Choroid plexus epithelial cell (primary cell): ENCODE results near the gene CFAP58.
A peak's percentile ranks its signal among the peaks of the same experiment; 100 is the strongest.

Experiments
- DNase-seq: peaks from one replicate; pipeline ENCODE4 v3.0.0-alpha.2; 2010; ENCODE audit warnings: low read depth
- H3K4me3 ChIP-seq: 2 replicates; pipeline ENCODE4 v1.5.1; 2011; ENCODE audit warnings: low read depth, mild to moderate bottlenecking, control low read depth, low read length, moderate library complexity
- CTCF ChIP-seq: conservative IDR thresholded peaks from 2 replicates; pipeline ENCODE4 v1.5.1; 2011; ENCODE audit warnings: low read depth, mild to moderate bottlenecking, control low read depth, inconsistent platforms, low read length, moderate library complexity

CFAP58 gene, protein sequence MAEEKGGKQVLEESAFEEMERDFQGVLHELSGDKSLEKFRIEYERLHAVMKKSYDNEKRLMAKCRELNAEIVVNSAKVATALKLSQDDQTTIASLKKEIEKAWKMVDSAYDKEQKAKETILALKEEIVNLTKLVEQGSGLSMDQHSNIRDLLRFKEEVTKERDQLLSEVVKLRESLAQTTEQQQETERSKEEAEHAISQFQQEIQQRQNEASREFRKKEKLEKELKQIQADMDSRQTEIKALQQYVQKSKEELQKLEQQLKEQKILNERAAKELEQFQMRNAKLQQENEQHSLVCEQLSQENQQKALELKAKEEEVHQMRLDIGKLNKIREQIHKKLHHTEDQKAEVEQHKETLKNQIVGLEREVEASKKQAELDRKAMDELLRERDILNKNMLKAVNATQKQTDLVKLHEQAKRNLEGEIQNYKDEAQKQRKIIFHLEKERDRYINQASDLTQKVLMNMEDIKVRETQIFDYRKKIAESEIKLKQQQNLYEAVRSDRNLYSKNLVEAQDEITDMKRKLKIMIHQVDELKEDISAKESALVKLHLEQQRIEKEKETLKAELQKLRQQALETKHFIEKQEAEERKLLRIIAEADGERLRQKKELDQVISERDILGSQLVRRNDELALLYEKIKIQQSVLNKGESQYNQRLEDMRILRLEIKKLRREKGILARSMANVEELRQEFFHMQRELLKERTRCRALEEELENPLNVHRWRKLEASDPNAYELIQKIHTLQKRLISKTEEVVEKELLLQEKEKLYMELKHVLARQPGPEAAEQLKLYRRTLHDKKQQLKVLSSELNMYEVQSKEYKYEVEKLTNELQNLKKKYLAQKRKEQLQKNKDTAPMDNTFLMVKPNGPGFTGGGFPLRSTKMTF

DNA sequence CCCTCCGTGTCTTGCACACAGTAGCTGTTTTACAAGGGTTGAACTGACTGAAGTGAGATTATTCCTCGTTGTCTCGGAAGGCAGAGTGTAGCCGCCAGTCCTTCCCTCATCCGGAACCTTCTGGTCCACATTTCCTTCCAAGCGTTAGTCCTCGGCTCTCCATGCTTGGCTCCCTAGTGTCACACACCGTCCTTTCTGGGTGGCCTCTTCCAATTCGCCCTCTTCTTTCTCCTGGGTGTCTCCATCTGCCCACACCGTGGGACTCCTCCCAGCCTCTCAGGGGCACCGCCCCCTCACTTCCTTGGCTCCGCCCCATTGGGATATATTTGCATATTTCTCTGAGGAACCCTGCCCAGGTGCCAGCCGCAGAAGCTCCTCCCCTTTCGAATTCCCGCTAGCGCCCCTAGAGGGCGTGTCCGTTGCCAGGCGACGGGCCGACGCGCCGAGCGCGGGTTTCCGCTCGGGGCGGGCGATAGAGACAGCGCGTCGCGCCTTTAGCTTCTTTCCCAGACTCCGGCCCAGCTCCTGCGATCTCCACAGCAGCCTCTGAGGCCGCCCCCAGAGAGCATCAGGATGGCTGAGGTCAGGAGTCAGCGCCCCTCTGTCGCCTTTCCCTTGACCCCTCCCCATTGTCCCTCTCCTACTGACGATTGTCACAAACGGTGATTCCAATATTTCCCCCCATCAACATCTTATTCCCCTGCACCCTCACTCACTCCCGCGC lies at the start of gene CFAP58:
TSS of gene CFAP58 (plus strand) at position 509 of the 724 bp plus-strand sequence. CDS start at position 574, 65 bp downstream.
- peak within 1 kb of the TSS; percentile 59 for H3K4me3 ChIP-seq
- TF ChIP-seq CTCF, result peak; percentile 77
- DNase-seq, result peak; percentile 94

GRCh38 chr10:104304356-104304745 lies 49.3 kb upstream of the CFAP58 start:
- peak; percentile 6 for DNase-seq
- no peak for TF ChIP-seq CTCF
- no peak overlapping the region for H3K4me3 ChIP-seq

GRCh38 chr10:104304927-104305326 lies 48.7 kb upstream of the CFAP58 start:
- TF ChIP-seq CTCF, result no peak
- H3K4me3 ChIP-seq, result no peak overlapping the region
- DNase-seq, result peak; percentile 54

DNA sequence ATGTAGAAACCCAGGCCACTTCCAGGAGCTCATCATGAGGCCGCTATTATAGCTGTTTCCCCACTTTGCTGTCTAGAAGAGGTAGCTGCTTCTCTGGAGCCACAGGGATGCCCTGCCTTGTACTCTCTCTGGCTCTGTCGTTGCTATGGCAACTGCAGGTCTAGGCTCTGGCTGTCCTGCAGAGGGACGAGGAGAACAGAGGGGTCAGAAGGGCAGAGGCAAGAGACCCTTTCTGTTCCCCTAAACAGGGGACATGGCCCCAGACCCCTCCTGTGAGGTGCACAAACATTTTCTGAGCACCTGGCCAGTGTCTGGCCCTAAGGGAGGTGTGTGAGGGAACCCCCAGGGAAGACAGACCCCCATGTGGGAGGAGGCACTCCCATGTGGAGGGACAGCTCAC lies 46.7 kb upstream of the CFAP58 start:
- TF ChIP-seq CTCF, result no peak
- peak; percentile 45 for DNase-seq
- H3K4me3 ChIP-seq, result no peak overlapping the region

GRCh38 chr10:104307576-104308438 lies 45.8 kb upstream of the CFAP58 start:
- no peak for TF ChIP-seq CTCF
- peak; percentile 63 for DNase-seq
- no peak overlapping the region for H3K4me3 ChIP-seq

- TF ChIP-seq CTCF, result no peak
- H3K4me3 ChIP-seq, result no peak overlapping the region
- DNase-seq, result peak; percentile 37
Observed at GRCh38 chr10:104308439-104308903, 45.2 kb upstream of the CFAP58 start.
